Breast epithelium (tissue), 4 donors: ENCODE results near the gene DNAH10. TPM values are rescaled to one million over a fixed set of nuclear protein-coding genes. Genes with fewer than 3 reads are reported as not detected.
"Not testable (repeated sequence)": the region's sequence is repeated elsewhere in the genome, so short reads cannot be mapped to it uniquely, and the experiment has no call there.

Experiments
- DNase-seq, 2 donors: peaks; one replicate each; pipeline ENCODE4 v3.0.0-alpha.2; 2019; ENCODE audit warnings: low spot score in 2 of 2
- H3K27ac ChIP-seq, 2 donors: fragments of 200-600 bp; sonication (generic) in 1 of 2; one replicate each; pipeline ENCODE4 v1.5.1; 2016 to 2019; ENCODE audit warnings: mild to moderate bottlenecking in 1 of 2
- H3K27me3 ChIP-seq, 2 donors: fragments of 200-600 bp; sonication (generic) in 1 of 2; one replicate each; pipeline versions ENCODE4 v1.5.1 to v1.6.0; 2017 to 2019; ENCODE audit warnings: control low read depth in 1 of 2, mild to moderate bottlenecking in 1 of 2
- H3K36me3 ChIP-seq: fragments of 200-600 bp; one replicate; pipeline ENCODE4 v1.5.1; 2019
- H3K4me1 ChIP-seq, 2 donors: fragments of 200-600 bp; sonication (generic); one replicate each; pipeline ENCODE4 v1.5.1; 2016 to 2019; ENCODE audit warnings: control low read depth in 1 of 2
- H3K4me3 ChIP-seq, 3 donors: fragments of 200-600 bp; sonication (generic); 1 replicate in 2 of 3; 2 replicates in 1 of 3; pipeline ENCODE4 v1.5.1; 2016 to 2019; ENCODE audit warnings: mild to moderate bottlenecking in 3 of 3, moderate library complexity in 2 of 3
- H3K9me3 ChIP-seq, 2 donors: fragments of 200-600 bp; sonication (generic) in 1 of 2; one replicate each; pipeline ENCODE4 v1.5.1; 2016 to 2019; ENCODE audit warnings: control low read depth in 1 of 2
- POLR2A ChIP-seq: fragments of 450-650 bp; IDR thresholded peaks from one replicate; pipeline ENCODE4 v1.6.1; 2016; ENCODE audit warnings: antibody characterized with exemption, mild to moderate bottlenecking, moderate library complexity
- POLR2AphosphoS5 ChIP-seq, 3 donors: sonication (generic); formaldehyde crosslinking; IDR thresholded peaks; one replicate each; pipeline ENCODE4 v1.6.1; 2017; ENCODE audit warnings: antibody characterized with exemption in 3 of 3
- intact Hi-C: fragments of 100-400 bp; cut with DNase I; formaldehyde crosslinking; loops from one replicate; pipeline ENCODE4 v1.15.1; 2023; ENCODE audit warnings: low total_unique reads
- total RNA-seq, 3 donors: library from RNA; depleted of rRNA; stranded (reverse); fragments of >200 nt; gene quantifications; one replicate each; pipeline ENCODE4 v1.1.0, GENCODE V29; 2016
- TF ChIP-seq, protein P1 (sequence below), 3 donors: fragments of 450-650 bp; IDR thresholded peaks; one replicate each; pipeline ENCODE4 v1.5.1; 2016 to 2017; ENCODE audit warnings: antibody characterized with exemption in 3 of 3, mild to moderate bottlenecking in 3 of 3, moderate library complexity in 3 of 3

DNAH10 gene
- total RNA-seq, 3 donors from 2014 or later, result under 0.01 to 0.44 (median 0.33) TPM

DNA sequence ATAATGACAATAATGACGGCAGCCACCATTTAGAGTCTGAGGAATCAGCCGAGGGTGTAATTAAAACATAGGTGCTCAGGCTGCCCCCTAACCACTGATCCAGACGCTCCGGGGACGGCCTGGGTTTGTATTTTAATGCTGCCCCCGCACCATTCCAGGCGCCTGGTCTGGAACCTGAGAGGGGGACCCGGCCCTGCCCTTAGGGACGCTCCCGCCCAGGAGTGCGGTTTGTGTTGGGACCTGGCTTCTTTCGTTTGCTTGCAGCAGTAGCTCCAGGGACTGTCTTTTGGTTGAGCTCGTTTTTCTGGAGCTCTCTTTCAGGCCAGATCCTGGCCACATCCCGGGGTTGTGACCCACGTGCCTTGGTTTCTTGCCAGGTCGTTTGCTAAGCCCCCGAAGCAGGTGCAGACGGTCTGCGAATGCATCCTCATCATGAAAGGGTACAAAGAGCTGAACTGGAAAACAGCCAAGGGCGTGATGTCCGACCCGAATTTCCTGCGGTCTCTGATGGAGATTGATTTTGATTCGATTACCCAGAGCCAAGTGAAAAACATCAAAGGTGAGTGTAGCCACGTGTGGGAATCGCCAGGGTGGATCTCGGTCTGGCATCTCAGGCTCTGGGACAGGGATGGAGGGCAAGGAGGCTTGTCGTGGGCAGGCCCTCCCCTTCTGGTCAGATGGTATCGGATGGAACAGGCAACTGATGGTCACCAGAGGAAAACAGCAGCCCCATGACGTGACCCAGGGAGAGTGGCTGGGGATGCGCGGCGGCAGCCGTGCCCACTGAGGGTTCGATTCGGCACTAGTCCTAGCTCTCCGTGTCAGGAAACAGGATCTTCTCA lies 147.0 kb downstream of the DNAH10 start:
- Histone ChIP-seq H3K27ac (no peak overlapping the region), H3K9me3 (no peaks in the 10 kb centered on the region), H3K36me3 (no peaks in the 10 kb centered on the region), H3K27me3 (no peaks in the 10 kb centered on the region), H3K4me3 (no peak overlapping the region), H3K4me1 (no peaks in the 10 kb centered on the region)
- no peak for DNase-seq
- TF ChIP-seq POLR2AphosphoS5 (IDR thresholded peaks at IDR 0.05) (no peak), POLR2A (no peak)
- TF ChIP-seq, protein P1, sequence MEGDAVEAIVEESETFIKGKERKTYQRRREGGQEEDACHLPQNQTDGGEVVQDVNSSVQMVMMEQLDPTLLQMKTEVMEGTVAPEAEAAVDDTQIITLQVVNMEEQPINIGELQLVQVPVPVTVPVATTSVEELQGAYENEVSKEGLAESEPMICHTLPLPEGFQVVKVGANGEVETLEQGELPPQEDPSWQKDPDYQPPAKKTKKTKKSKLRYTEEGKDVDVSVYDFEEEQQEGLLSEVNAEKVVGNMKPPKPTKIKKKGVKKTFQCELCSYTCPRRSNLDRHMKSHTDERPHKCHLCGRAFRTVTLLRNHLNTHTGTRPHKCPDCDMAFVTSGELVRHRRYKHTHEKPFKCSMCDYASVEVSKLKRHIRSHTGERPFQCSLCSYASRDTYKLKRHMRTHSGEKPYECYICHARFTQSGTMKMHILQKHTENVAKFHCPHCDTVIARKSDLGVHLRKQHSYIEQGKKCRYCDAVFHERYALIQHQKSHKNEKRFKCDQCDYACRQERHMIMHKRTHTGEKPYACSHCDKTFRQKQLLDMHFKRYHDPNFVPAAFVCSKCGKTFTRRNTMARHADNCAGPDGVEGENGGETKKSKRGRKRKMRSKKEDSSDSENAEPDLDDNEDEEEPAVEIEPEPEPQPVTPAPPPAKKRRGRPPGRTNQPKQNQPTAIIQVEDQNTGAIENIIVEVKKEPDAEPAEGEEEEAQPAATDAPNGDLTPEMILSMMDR (IDR thresholded peaks at IDR 0.05), result no peak
- intact Hi-C loops, result loop anchor here (10.0 kb wide), 1 partner anchor 116 kb away; no protein-coding TSS in a partner anchor

DNA sequence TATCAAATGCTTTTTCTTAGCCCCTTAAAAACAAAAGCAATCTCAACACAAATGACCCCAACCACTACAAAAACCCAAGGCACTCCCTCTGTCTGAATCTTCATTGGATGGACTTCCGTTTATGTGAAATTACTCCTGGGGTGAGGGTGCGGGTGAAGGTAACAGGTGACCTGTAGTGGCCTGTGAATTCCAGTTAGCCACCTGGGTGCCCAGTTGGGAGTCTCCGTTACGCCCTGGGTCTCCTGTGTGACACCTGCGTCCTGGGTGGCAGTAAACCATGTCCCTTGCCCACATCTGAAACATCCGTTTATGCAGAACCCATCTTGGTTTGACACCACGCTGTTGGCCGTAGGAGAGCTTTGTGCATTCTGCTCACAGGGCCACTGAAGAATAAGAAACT lies 148.0 kb downstream of the DNAH10 start:
- TF ChIP-seq POLR2A, result no peak
- no peak for TF ChIP-seq POLR2AphosphoS5 (IDR thresholded peaks at IDR 0.05)
- TF ChIP-seq, protein P1 (IDR thresholded peaks at IDR 0.05), result no peak
- H3K9me3 ChIP-seq, result no peaks in the 10 kb centered on the region
- H3K27me3 ChIP-seq, result no peaks in the 10 kb centered on the region
- intact Hi-C loops, result no loop called here
- H3K4me1 ChIP-seq, result no peaks in the 10 kb centered on the region
- H3K36me3 ChIP-seq, result no peaks in the 10 kb centered on the region
- no peak for DNase-seq
- H3K27ac ChIP-seq, result no peak overlapping the region
- H3K4me3 ChIP-seq, result no peak overlapping the region

DNA sequence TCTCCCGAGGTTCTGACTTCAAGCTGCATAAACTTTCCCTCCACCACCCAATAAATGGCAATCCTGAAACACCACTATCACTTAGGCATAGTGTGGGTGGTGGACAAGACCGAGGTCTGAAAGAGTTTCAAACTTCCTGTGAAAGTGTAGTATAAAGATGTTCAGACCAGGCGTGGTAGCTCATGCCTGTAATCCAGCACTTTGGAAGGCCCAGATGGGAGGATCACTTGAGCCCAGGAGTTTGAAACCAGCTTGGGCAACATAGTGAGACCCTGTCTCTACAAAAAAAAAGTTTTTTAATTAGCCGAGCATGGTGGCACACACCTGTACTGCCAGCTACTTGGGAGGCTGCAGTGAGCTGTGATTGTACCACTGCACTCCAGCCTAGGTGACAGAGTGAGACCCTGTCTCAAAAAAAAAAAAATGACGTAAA lies 148.7 kb downstream of the DNAH10 start:
- intact Hi-C loops, result no loop called here
- Histone ChIP-seq H3K4me1 (no peaks in the 10 kb centered on the region), H3K27me3 (no peaks in the 10 kb centered on the region), H3K4me3 (no peak overlapping the region), H3K36me3 (no peaks in the 10 kb centered on the region), H3K27ac (no peak overlapping the region), H3K9me3 (no peaks in the 10 kb centered on the region)
- DNase-seq, result no peak
- TF ChIP-seq, protein P1 (IDR thresholded peaks at IDR 0.05), result no peak
- TF ChIP-seq POLR2AphosphoS5 (IDR thresholded peaks at IDR 0.05) (no peak), POLR2A (no peak)

DNA sequence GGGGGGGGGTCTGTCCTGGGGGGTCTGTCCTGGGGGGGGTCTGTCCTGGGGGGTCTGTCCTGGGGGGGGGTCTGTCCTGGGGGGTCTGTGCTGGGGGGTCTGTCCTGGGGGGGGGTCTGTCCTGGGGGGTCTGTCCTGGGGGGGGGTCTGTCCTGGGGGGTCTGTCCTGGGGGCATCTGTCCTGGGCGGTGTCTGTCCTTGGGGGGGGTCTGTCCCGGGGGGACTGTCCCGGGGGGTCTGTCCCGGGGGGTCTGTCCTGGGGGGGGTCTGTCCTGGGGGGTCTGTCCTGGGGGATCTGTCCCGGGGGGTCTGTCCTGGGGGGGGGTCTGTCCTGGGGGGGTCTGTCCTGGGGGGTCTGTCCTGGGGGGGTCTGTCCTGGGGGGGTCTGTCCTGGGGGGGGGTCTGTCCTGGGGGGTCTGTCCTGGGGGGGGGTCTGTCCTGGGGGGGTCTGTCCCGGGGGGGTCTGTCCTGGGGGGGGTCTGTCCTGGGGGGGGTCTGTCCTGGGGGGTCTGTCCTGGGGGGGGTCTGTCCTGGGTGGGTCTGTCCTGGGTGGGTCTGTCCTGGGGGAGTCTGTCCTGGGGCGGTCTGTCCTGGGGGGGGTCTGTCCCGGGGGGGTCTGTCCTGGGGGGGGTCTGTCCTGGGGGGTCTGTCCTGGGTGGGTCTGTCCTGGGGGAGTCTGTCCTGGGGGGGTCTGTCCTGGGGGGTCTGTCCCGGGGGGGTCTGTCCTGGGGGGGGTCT lies 149.7 kb downstream of the DNAH10 start:
- DNase-seq, H3K36me3 ChIP-seq, H3K9me3 ChIP-seq, H3K4me1 ChIP-seq, intact Hi-C loops, H3K4me3 ChIP-seq, H3K27ac ChIP-seq, H3K27me3 ChIP-seq: not testable (repeated sequence)

DNA sequence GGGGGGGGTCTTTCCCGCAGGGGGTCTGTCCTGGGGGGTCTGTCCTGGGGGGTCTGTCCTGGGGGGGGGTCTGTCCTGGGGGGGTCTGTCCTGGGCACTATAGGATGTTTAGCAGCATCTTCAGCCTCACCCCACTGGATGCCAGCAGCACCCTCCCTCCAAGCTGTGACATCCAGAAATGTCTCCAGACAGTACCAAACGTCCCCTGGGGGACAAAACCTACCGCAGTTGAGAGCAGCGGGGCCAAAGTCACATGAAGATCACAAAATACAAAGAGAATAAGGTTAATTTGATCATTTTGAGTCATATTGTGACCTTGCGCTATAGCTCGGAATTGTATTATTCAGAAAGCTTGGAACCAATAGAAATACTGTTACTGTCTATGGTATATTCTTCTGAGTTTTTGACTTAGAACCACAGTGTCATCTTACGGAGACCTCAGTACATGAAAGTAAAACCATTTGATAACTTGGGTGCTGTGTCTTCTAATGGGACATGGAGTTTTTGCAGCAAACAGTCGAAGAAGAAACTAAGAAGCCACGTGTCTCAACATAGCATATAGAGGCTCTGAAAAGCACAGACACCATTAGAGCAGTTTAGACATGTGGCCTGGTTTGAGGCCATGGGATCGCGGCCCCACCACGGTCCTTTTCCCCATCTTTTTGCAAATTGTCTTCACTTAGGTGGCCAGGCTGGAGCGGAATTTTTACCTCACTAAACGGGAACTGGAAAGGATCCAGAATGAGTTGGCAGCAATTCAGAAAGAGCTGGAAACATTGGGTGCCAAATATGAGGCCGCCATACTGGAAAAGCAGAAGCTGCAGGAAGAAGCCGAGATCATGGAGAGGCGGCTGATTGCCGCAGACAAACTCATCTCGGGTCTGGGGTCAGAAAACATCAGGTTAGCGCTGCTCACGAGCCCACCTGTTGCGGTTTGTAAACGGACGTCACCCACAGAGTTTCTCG lies 150.6 kb downstream of the DNAH10 start:
- H3K27me3 ChIP-seq, result no peaks in the 10 kb centered on the region
- H3K4me3 ChIP-seq, result no peak overlapping the region
- H3K27ac ChIP-seq, result no peak overlapping the region
- H3K36me3 ChIP-seq, result no peaks in the 10 kb centered on the region
- H3K9me3 ChIP-seq, result no peaks in the 10 kb centered on the region
- DNase-seq, result no peak
- no peaks in the 10 kb centered on the region for H3K4me1 ChIP-seq
- TF ChIP-seq POLR2AphosphoS5 (IDR thresholded peaks at IDR 0.05), result no peak
- no peak for TF ChIP-seq POLR2A
- TF ChIP-seq, protein P1 (IDR thresholded peaks at IDR 0.05), result no peak
- intact Hi-C loops, result no loop called here
